ENCODE results near the gene C14orf180.

The C14orf180 gene

GRCh38 chr14:104579507-104579906 lies at the start of gene C14orf180:
C14orf180 (plus strand) TSS chr14:104579764; CDS start chr14:104586431, 6,667 bp downstream.
- TF ChIP-seq, protein P1, sequence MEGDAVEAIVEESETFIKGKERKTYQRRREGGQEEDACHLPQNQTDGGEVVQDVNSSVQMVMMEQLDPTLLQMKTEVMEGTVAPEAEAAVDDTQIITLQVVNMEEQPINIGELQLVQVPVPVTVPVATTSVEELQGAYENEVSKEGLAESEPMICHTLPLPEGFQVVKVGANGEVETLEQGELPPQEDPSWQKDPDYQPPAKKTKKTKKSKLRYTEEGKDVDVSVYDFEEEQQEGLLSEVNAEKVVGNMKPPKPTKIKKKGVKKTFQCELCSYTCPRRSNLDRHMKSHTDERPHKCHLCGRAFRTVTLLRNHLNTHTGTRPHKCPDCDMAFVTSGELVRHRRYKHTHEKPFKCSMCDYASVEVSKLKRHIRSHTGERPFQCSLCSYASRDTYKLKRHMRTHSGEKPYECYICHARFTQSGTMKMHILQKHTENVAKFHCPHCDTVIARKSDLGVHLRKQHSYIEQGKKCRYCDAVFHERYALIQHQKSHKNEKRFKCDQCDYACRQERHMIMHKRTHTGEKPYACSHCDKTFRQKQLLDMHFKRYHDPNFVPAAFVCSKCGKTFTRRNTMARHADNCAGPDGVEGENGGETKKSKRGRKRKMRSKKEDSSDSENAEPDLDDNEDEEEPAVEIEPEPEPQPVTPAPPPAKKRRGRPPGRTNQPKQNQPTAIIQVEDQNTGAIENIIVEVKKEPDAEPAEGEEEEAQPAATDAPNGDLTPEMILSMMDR (IDR thresholded peaks at IDR 0.05; ENCODE audit: insufficient read depth, missing control alignments): no peak
- DNase-seq (ENCODE audit: insufficient read length, low spot score) (no peak), FAIRE-seq (no peak)

DNA sequence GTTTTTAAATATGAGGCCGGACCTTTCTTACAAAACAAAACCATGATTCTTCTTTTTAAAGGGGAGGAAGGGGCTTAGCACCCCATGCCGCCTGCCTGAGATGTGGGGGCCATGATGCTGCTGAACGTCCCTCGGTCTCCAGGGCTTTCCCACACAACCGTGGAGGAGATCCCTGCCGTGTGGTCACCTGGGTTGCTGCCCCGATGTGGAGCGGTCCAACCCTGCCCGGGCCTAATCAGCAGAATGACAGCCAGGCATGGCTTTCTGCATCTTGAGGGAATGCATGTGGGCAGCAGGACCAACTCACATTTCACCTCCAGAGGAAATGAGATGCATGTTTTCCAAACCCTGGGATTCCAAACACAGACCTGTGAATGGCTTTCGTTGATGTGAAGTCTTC lies 48.9 kb upstream of the C14orf180 start:
- TF ChIP-seq, protein P1 (IDR thresholded peaks at IDR 0.05; ENCODE audit: insufficient read depth, missing control alignments): no peak
- FAIRE-seq (no peak), DNase-seq (ENCODE audit: insufficient read length, low spot score) (no peak)

DNA sequence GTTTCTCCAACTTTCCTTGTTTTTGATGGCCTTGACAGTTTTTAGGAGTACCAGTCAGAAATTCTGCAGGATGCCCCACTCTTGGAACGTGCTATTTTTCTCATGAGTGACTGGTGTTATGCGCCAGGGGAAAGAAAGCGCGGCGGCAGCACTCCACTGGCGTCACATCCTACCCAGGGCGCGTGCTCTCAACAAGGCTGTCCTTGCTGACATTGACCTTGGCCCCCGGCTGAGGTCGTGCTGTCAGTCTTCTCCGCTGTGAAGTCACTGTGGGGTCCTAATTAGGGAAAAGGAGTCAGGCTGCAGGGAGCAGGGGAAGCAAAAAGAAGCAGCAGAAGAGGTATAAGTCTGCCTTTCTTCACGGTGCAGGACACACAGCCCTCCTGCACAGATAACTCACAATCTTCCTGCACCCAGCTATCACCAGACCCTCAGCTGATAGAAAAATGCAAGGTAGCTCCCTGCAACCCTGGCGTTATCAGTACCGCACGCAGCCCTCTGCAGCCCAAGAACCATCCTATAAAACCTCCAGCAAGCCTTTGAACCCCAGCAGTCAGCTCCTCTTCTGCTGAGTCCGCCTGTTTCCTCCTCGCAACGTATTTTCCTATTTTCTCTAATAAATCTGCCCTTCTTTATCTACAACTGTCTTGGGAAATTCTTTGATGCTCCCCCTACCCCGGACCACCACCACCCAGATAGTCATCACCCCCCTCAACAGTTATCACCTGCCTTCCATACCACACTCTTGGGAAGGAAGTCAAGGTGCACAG lies 48.0 kb upstream of the C14orf180 start:
- no peak for FAIRE-seq
- TF ChIP-seq, protein P1 (IDR thresholded peaks at IDR 0.05; ENCODE audit: insufficient read depth, missing control alignments): no peak

DNA sequence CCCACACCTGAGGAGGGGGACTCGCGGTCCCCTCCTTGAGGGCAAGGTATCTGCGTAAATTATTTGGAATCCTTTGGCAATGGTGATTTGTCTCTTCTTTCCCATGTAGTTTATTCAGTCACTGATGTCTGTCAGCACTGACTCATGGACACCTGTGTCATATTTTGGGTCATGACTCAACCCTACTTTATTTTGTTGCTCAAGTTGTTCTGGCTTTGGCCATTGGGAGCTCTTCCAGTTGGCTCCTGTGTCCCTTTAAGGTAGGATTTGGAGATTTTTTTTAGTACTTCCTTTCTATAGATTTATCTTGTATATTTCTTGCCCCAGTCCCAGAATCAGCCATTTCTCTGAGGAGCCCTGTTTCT lies 47.4 kb upstream of the C14orf180 start:
- no peak for DNase-seq (ENCODE audit: insufficient read length, low spot score)
- no peak for FAIRE-seq
- TF ChIP-seq, protein P1 (IDR thresholded peaks at IDR 0.05; ENCODE audit: insufficient read depth, missing control alignments): no peak

More for the DNA sequence above, 48.0 kb upstream of the C14orf180 start:
- DNase-seq (ENCODE audit: insufficient read length, low spot score): no peak

DNA sequence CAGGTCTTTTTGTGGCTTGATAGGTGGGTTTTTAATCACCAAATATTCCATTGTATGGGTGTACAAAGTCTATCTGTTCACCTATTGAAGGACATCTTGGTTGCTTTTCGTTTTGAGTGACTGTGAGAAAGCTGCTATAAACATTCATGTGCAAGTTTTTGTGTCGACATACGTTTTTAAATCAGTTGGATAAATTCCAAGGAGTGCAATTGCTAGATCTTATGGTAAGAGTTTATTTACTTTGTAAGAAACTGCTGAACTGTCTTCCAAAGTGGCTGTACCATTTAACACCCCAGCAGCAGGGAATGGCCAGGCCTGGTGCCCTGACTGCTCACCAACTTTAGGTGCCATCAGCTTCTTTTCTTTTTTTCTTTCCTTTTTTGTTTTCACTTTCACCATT lies 45.5 kb upstream of the C14orf180 start:
- no peak for DNase-seq (ENCODE audit: insufficient read length, low spot score)
- FAIRE-seq: no peak
- TF ChIP-seq, protein P1 (IDR thresholded peaks at IDR 0.05; ENCODE audit: insufficient read depth, missing control alignments): no peak

GRCh38 chr14:104536942-104537612 lies 42.5 kb upstream of the C14orf180 start:
- FAIRE-seq: no peak
- no peak for DNase-seq (ENCODE audit: insufficient read length, low spot score)
- TF ChIP-seq, protein P1 (IDR thresholded peaks at IDR 0.05; ENCODE audit: insufficient read depth, missing control alignments): no peak

- TF ChIP-seq, protein P1 (IDR thresholded peaks at IDR 0.05; ENCODE audit: insufficient read depth, missing control alignments): no peak
- FAIRE-seq (no peak), DNase-seq (ENCODE audit: insufficient read length, low spot score) (no peak)
Measured at GRCh38 chr14:104537613-104537988, 42.0 kb upstream of the C14orf180 start.
